Neural progenitor cell (in vitro differentiated cells): ENCODE data around the gene MYO15B. TPM values are rescaled to one million over a fixed set of nuclear protein-coding genes. Genes with fewer than 3 reads are reported as not detected.

ENCODE experiments used
- DNase-seq: peaks from one replicate; pipeline ENCODE4 v3.0.0-alpha.2; 2016; ENCODE audit warnings: low spot score
- H2AFZ ChIP-seq: fragments of 200-600 bp; sonication (generic); replicated peaks from 2 replicates; pipeline ENCODE4 v1.6.1; 2016; ENCODE audit warnings: antibody characterized with exemption
- H3F3A ChIP-seq: fragments of 200-600 bp; sonication (generic); 2 replicates; pipeline ENCODE4 v1.6.1; 2016; ENCODE audit warnings: antibody characterized with exemption, low read depth
- H3K27ac ChIP-seq: fragments of 200-600 bp; sonication (generic); 2 replicates; pipeline ENCODE4 v1.5.1; 2016; ENCODE audit warnings: mild to moderate bottlenecking
- H3K27me3 ChIP-seq: fragments of 200-600 bp; sonication (generic); 2 replicates; pipeline ENCODE4 v1.6.1; 2016; ENCODE audit warnings: mild to moderate bottlenecking, moderate library complexity
- H3K36me3 ChIP-seq: fragments of 200-600 bp; sonication (generic); 2 replicates; pipeline ENCODE4 v1.5.1; 2016
- H3K4me1 ChIP-seq: fragments of 200-600 bp; sonication (generic); 2 replicates; pipeline ENCODE4 v1.6.1; 2016; ENCODE audit warnings: mixed run types
- H3K4me2 ChIP-seq: fragments of 200-600 bp; sonication (generic); 2 replicates; pipeline ENCODE4 v1.6.1; 2016
- H3K4me3 ChIP-seq: fragments of 200-600 bp; sonication (generic); 2 replicates; pipeline ENCODE4 v1.5.1; 2016
- H3K79me2 ChIP-seq: fragments of 200-600 bp; sonication (generic); 2 replicates; pipeline ENCODE4 v1.6.1; 2016; ENCODE audit warnings: low read depth
- H3K9ac ChIP-seq: fragments of 200-600 bp; sonication (generic); 2 replicates; pipeline ENCODE4 v1.6.1; 2016
- H3K9me3 ChIP-seq: fragments of 200-600 bp; sonication (generic); 2 replicates; pipeline ENCODE4 v1.5.1; 2016; ENCODE audit warnings: low read depth
- H4K20me1 ChIP-seq: fragments of 200-600 bp; sonication (generic); 2 replicates; pipeline ENCODE4 v1.6.1; 2016; ENCODE audit warnings: low read depth
- H3K27ac Mint-ChIP-seq: 3 replicates; pipeline ENCODE4 v1.8.0; 2021; ENCODE audit warnings: mixed read lengths
- H3K27me3 Mint-ChIP-seq: 2 replicates; pipeline ENCODE4 v1.8.0; 2022; ENCODE audit warnings: low read depth, mild to moderate bottlenecking, inconsistent platforms, moderate library complexity, mixed read lengths; ENCODE audit not compliant: insufficient read depth
- H3K36me3 Mint-ChIP-seq: 3 replicates; pipeline ENCODE4 v1.8.0; 2021; ENCODE audit warnings: mixed read lengths
- H3K4me1 Mint-ChIP-seq: 3 replicates; pipeline ENCODE4 v1.8.0; 2021; ENCODE audit warnings: mixed read lengths
- H3K4me3 Mint-ChIP-seq: 3 replicates; pipeline ENCODE4 v1.8.0; 2021; ENCODE audit warnings: mild to moderate bottlenecking, moderate library complexity, mixed read lengths
- H3K9me3 Mint-ChIP-seq: 3 replicates; pipeline ENCODE4 v1.8.0; 2020; ENCODE audit warnings: mixed read lengths
- CTCF ChIP-seq: fragments of 200-600 bp; sonication (generic); IDR thresholded peaks from 2 replicates; pipeline ENCODE4 v1.5.1; 2017; ENCODE audit warnings: antibody characterized with exemption, mild to moderate bottlenecking
- EZH2 ChIP-seq: fragments of 200-600 bp; sonication (generic); IDR thresholded peaks from 2 replicates; pipeline ENCODE4 v1.6.1; 2017; ENCODE audit warnings: antibody characterized with exemption, mild to moderate bottlenecking, moderate library complexity
- EZH2phosphoT487 ChIP-seq: fragments of 200-600 bp; sonication (generic); IDR thresholded peaks from 2 replicates; pipeline ENCODE4 v1.6.1; 2017; ENCODE audit warnings: antibody characterized with exemption
- total RNA-seq: library from RNA; depleted of rRNA; stranded (reverse); fragments of >200 nt; gene quantifications from 2 replicates; pipeline ENCODE4 v1.2.3, GENCODE V29; 2015; ENCODE audit warnings: low replicate concordance

Gene MYO15B
- total RNA-seq, 1 donor from 2014 or later, result 10.2 TPM

- Histone ChIP-seq H3K9ac (no peak overlapping the region), H3K27ac (no peak overlapping the region), H3K27me3 (no peaks in the 10 kb centered on the region), H3K9me3 (no peaks in the 10 kb centered on the region), H3K4me2 (no peak overlapping the region), H3K36me3 (no peaks in the 10 kb centered on the region), H3K4me1 (no peaks in the 10 kb centered on the region), H4K20me1 (no peaks in the 10 kb centered on the region), H3K79me2 (no peaks in the 10 kb centered on the region), H3F3A (no peaks in the 10 kb centered on the region), H2AFZ (no peak overlapping the region), H3K4me3 (no peak overlapping the region)
- no peaks in the 10 kb centered on the region for H3K36me3 Mint-ChIP-seq
- peaks cover 7% of the 10 kb centered on the region for H3K4me1 Mint-ChIP-seq
- H3K4me3 Mint-ChIP-seq, result no peak overlapping the region
- DNase-seq, result no peak
- TF ChIP-seq CTCF, result no peak
- TF ChIP-seq EZH2phosphoT487, result no peak
- TF ChIP-seq EZH2, result no peak
- peaks cover 9% of the 10 kb centered on the region for H3K27me3 Mint-ChIP-seq
- H3K27ac Mint-ChIP-seq, result no peak overlapping the region
- H3K9me3 Mint-ChIP-seq, result no peaks in the 10 kb centered on the region
These were observed 39.0 kb downstream of the MYO15B start for GRCh38 chr17:75626496-75627038.

- H3K4me2 ChIP-seq, result no peak overlapping the region
- no peaks in the 10 kb centered on the region for H3K36me3 ChIP-seq
- H3K79me2 ChIP-seq, result no peaks in the 10 kb centered on the region
- H2AFZ ChIP-seq, result no peak overlapping the region
- TF ChIP-seq EZH2 (no peak), CTCF (no peak), EZH2phosphoT487 (no peak)
- H3F3A ChIP-seq, result no peaks in the 10 kb centered on the region
- no peak overlapping the region for H3K27ac ChIP-seq
- Mint-ChIP-seq H3K4me3 (no peak overlapping the region), H3K9me3 (no peaks in the 10 kb centered on the region), H3K36me3 (no peaks in the 10 kb centered on the region), H3K27me3 (peaks cover 7% of the 10 kb centered on the region), H3K4me1 (peaks cover 9% of the 10 kb centered on the region), H3K27ac (no peak overlapping the region)
- H4K20me1 ChIP-seq, result no peaks in the 10 kb centered on the region
- no peak overlapping the region for H3K9ac ChIP-seq
- no peaks in the 10 kb centered on the region for H3K27me3 ChIP-seq
- DNase-seq, result no peak
- H3K9me3 ChIP-seq, result no peaks in the 10 kb centered on the region
- no peaks in the 10 kb centered on the region for H3K4me1 ChIP-seq
- H3K4me3 ChIP-seq, result no peak overlapping the region
These were observed 39.5 kb downstream of the MYO15B start for GRCh38 chr17:75627094-75627493.

GRCh38 chr17:75628425-75628824 is 40.8 kb downstream of the MYO15B start:
- Histone ChIP-seq H3F3A (peaks cover 5% of the 10 kb centered on the region), H3K27ac (no peak overlapping the region), H4K20me1 (peaks cover 12% of the 10 kb centered on the region), H3K27me3 (no peaks in the 10 kb centered on the region), H2AFZ (no peak overlapping the region), H3K79me2 (no peaks in the 10 kb centered on the region), H3K9ac (no peak overlapping the region), H3K4me3 (no peak overlapping the region), H3K36me3 (no peaks in the 10 kb centered on the region), H3K4me2 (no peak overlapping the region), H3K4me1 (peaks cover 5% of the 10 kb centered on the region), H3K9me3 (no peaks in the 10 kb centered on the region)
- Mint-ChIP-seq H3K27ac (no peak overlapping the region), H3K4me1 (peaks cover 15% of the 10 kb centered on the region), H3K4me3 (no peak overlapping the region), H3K9me3 (no peaks in the 10 kb centered on the region), H3K27me3 (peaks cover 5% of the 10 kb centered on the region), H3K36me3 (no peaks in the 10 kb centered on the region)
- no peak for TF ChIP-seq EZH2phosphoT487
- no peak for DNase-seq

- peaks cover 22% of the 10 kb centered on the region for H3K4me1 Mint-ChIP-seq
- H3K36me3 Mint-ChIP-seq, result no peaks in the 10 kb centered on the region
- Histone ChIP-seq H3K4me3 (no peak overlapping the region), H2AFZ (no peak overlapping the region), H3K4me2 (no peak overlapping the region), H3K27me3 (no peaks in the 10 kb centered on the region), H4K20me1 (peaks cover 18% of the 10 kb centered on the region), H3F3A (peaks cover 11% of the 10 kb centered on the region), H3K9me3 (no peaks in the 10 kb centered on the region), H3K27ac (no peak overlapping the region), H3K9ac (no peak overlapping the region), H3K79me2 (no peaks in the 10 kb centered on the region), H3K4me1 (peaks cover 10% of the 10 kb centered on the region), H3K36me3 (no peaks in the 10 kb centered on the region)
- H3K27me3 Mint-ChIP-seq, result peaks cover 8% of the 10 kb centered on the region
- H3K4me3 Mint-ChIP-seq, result no peak overlapping the region
- no peak for TF ChIP-seq CTCF
- no peak for DNase-seq
- H3K27ac Mint-ChIP-seq, result no peak overlapping the region
- no peaks in the 10 kb centered on the region for H3K9me3 Mint-ChIP-seq
These were observed 41.6 kb downstream of the MYO15B start for GRCh38 chr17:75629157-75629556.
